ENCODE data around the gene ARHGAP25. TPM values are rescaled to one million over a fixed set of nuclear protein-coding genes. Genes with fewer than 3 reads are reported as not detected.

The ARHGAP25 gene
- total and polyA plus RNA-seq, 2 experiments from 2014 or later: 1.9 to 2.0 TPM

GRCh38 chr2:68732036-68732932 lies 2.3 kb upstream of the ARHGAP25 start (continued):
- TF ChIP-seq ZNF462 (CRISPR knock-in tag; IDR thresholded peaks at IDR 0.05) (no peak), ZNF114 (CRISPR knock-in tag; IDR thresholded peaks at IDR 0.05) (no peak), EZH2 (IDR thresholded peaks at IDR 0.05; ENCODE audit: low read depth, unreplicated experiment) (no peak), CREB1 (CRISPR knock-in tag; IDR thresholded peaks at IDR 0.05; ENCODE audit: low read depth) (no peak), POLR2AphosphoS5 (IDR thresholded peaks at IDR 0.05; ENCODE audit: low read depth) (no peak), REST (IDR thresholded peaks at IDR 0.05; ENCODE audit: unreplicated experiment) (no peak), EZH2phosphoT487 (IDR thresholded peaks at IDR 0.05; ENCODE audit: unreplicated experiment) (no peak)
